H1 (cell line): ENCODE results near the gene PTGES2. TPM values are rescaled to one million over a fixed set of nuclear protein-coding genes. Genes with fewer than 3 reads are reported as not detected.

Source experiments
- CTCF ChIA-PET: fragments of 300-600 bp; sonication (Branson Sonifier 250); formaldehyde crosslinking; loops from one replicate; lab custom pipeline; 2021; ENCODE audit not compliant: partially characterized antibody; lab: Charles Lee
- POLR2A ChIA-PET: fragments of 300-600 bp; sonication (Branson Sonifier 250); formaldehyde crosslinking; loops from one replicate; lab custom pipeline; 2021; ENCODE audit warnings: inconsistent platforms; ENCODE audit not compliant: partially characterized antibody; lab: Charles Lee
- DNase-seq, 2 experiments: peaks; one replicate each; pipeline versions ENCODE4 v3.0.0 to v3.0.0-alpha.2; 2010 to 2022; ENCODE audit warnings: low spot score in 2 of 2, low read depth in 1 of 2, mixed read lengths in 1 of 2
- FAIRE-seq: peaks from 2 replicates; lab custom pipeline; 2011; peaks lifted over from hg19 to GRCh38; lab: Jason Lieb, UNC
- H2AFZ ChIP-seq: 2 replicates; pipeline ENCODE4 v1.8.1; 2012; ENCODE audit warnings: low read length, inconsistent platforms
- H2AK5ac ChIP-seq: 2 replicates; pipeline ENCODE4 v1.6.1; 2013; ENCODE audit warnings: low read depth, low read length
- H2BK120ac ChIP-seq: replicated peaks from 2 replicates; pipeline ENCODE3; 2013; ENCODE audit warnings: low read depth, low read length, inconsistent platforms
- H2BK12ac ChIP-seq: 2 replicates; pipeline ENCODE4 v1.6.1; 2013; ENCODE audit warnings: low read depth, low read length
- H2BK15ac ChIP-seq: 2 replicates; pipeline ENCODE4 v1.6.1; 2013; ENCODE audit warnings: low read length
- H2BK20ac ChIP-seq: 2 replicates; pipeline ENCODE4 v1.6.1; 2013; ENCODE audit warnings: low read length
- H2BK5ac ChIP-seq: 2 replicates; pipeline ENCODE4 v1.6.1; 2013; ENCODE audit warnings: low read depth, low read length
- H3K14ac ChIP-seq: 2 replicates; pipeline ENCODE4 v1.6.1; 2013; ENCODE audit warnings: inconsistent platforms; ENCODE audit not compliant: insufficient read length
- H3K18ac ChIP-seq: 2 replicates; pipeline ENCODE4 v1.6.1; 2013; ENCODE audit warnings: low read length; ENCODE audit errors: extremely low read depth
- H3K23ac ChIP-seq: 2 replicates; pipeline ENCODE4 v1.6.1; 2013; ENCODE audit warnings: inconsistent platforms; ENCODE audit not compliant: insufficient read length
- H3K23me2 ChIP-seq: 2 replicates; pipeline ENCODE4 v1.6.1; 2013; ENCODE audit warnings: low read depth, low read length
- H3K27ac ChIP-seq: 2 replicates; pipeline ENCODE4 v1.6.1; 2011; ENCODE audit warnings: low read depth, low read length, inconsistent platforms
- H3K27me3 ChIP-seq, 4 experiments: replicated peaks in 1 of 4; 1 replicate in 1 of 4; 2 replicates in 3 of 4; pipeline versions ENCODE4 v1.6.1 to v1.8.1; 2011 to 2013; ENCODE audit warnings: low read length in 3 of 4, mild to moderate bottlenecking in 3 of 4, inconsistent platforms in 2 of 4, mixed read lengths in 2 of 4, moderate library complexity in 1 of 4; ENCODE audit not compliant: control insufficient read depth in 3 of 4, insufficient read depth in 3 of 4; ENCODE audit errors: extremely low read depth in 1 of 4
- H3K36me3 ChIP-seq, 4 experiments: 2 replicates each; pipeline versions ENCODE4 v1.6.1 to v1.8.1; 2011 to 2013; ENCODE audit warnings: mild to moderate bottlenecking in 4 of 4, low read length in 3 of 4, moderate library complexity in 2 of 4, control low read depth in 1 of 4, inconsistent platforms in 1 of 4; ENCODE audit not compliant: insufficient read depth in 4 of 4, control insufficient read depth in 2 of 4
- H3K4ac ChIP-seq: replicated peaks from 2 replicates; pipeline ENCODE3; 2013; ENCODE audit warnings: low read length, low read depth, mixed read lengths, inconsistent platforms; ENCODE audit not compliant: insufficient read length
- H3K4me1 ChIP-seq, 4 experiments: replicated peaks in 1 of 4; 1 replicate in 1 of 4; 2 replicates in 3 of 4; pipeline versions ENCODE4 v1.6.1 to v1.8.1; 2011 to 2013; ENCODE audit warnings: low read length in 3 of 4, inconsistent platforms in 2 of 4, mixed read lengths in 1 of 4; ENCODE audit not compliant: insufficient read depth in 4 of 4, control insufficient read depth in 3 of 4
- H3K4me2 ChIP-seq, 2 experiments: 2 replicates each; pipeline versions ENCODE4 v1.6.1 to v1.8.1; 2011 to 2013; ENCODE audit warnings: low read depth in 2 of 2, low read length in 2 of 2, control low read depth in 1 of 2, inconsistent platforms in 1 of 2, mild to moderate bottlenecking in 1 of 2; ENCODE audit not compliant: insufficient read depth in 1 of 2
- H3K4me3 ChIP-seq, 4 experiments: fragments of 200-600, 300-600 bp in 1 of 4; sonication (generic), shearing (Covaris generic), sonication (Bioruptor Twin) in 1 of 4; 2 replicates each; pipeline versions ENCODE4 v1.5.1 to v1.8.1; 2011 to 2016; ENCODE audit warnings: low read length in 4 of 4, low read depth in 3 of 4, control low read depth in 2 of 4, inconsistent platforms in 2 of 4, mild to moderate bottlenecking in 2 of 4, mixed read lengths in 1 of 4, moderate library complexity in 1 of 4; ENCODE audit not compliant: insufficient read depth in 2 of 4; ENCODE audit errors: extremely low read depth in 1 of 4
- H3K56ac ChIP-seq: replicated peaks from 2 replicates; pipeline ENCODE3; 2013; ENCODE audit warnings: low read depth, mild to moderate bottlenecking, mixed read lengths, low read length, inconsistent platforms; ENCODE audit not compliant: insufficient read length
- H3K79me1 ChIP-seq: 2 replicates; pipeline ENCODE4 v1.6.1; 2013; ENCODE audit warnings: low read depth, low read length, control low read depth
- H3K79me2 ChIP-seq, 2 experiments: 2 replicates each; pipeline versions ENCODE4 v1.6.1 to v1.8.1; 2012 to 2013; ENCODE audit warnings: low read length in 2 of 2, mild to moderate bottlenecking in 2 of 2, inconsistent platforms in 1 of 2; ENCODE audit not compliant: insufficient read depth in 2 of 2, control insufficient read depth in 1 of 2
- H3K9ac ChIP-seq, 4 experiments: replicated peaks in 1 of 4; 1 replicate in 1 of 4; 2 replicates in 3 of 4; pipeline versions ENCODE4 v1.6.1 to v1.8.1; 2011 to 2013; ENCODE audit warnings: low read depth in 3 of 4, low read length in 3 of 4, control low read depth in 2 of 4, mild to moderate bottlenecking in 2 of 4, moderate library complexity in 2 of 4, inconsistent platforms in 1 of 4; ENCODE audit errors: extremely low read depth in 1 of 4
- H3K9me3 ChIP-seq, 2 experiments: 2 replicates each; pipeline versions ENCODE4 v1.6.1 to v1.8.1; 2012 to 2013; ENCODE audit warnings: mild to moderate bottlenecking in 2 of 2, moderate library complexity in 2 of 2, control low read depth in 1 of 2, inconsistent platforms in 1 of 2, low read depth in 1 of 2, low read length in 1 of 2, mixed read lengths in 1 of 2; ENCODE audit not compliant: insufficient read depth in 2 of 2
- H4K20me1 ChIP-seq, 2 experiments: replicated peaks in 1 of 2; 2 replicates each; pipeline versions ENCODE3 to v1.8.1; 2011 to 2013; ENCODE audit warnings: inconsistent platforms in 2 of 2, low read length in 2 of 2, mild to moderate bottlenecking in 1 of 2; ENCODE audit not compliant: insufficient read depth in 2 of 2, control insufficient read depth in 1 of 2
- H4K5ac ChIP-seq: 2 replicates; pipeline ENCODE4 v1.6.1; 2013; ENCODE audit warnings: low read length, low read depth, mixed read lengths, inconsistent platforms; ENCODE audit not compliant: insufficient read length
- H4K8ac ChIP-seq: 2 replicates; pipeline ENCODE4 v1.8.0; 2013; ENCODE audit warnings: mild to moderate bottlenecking, moderate library complexity, low read length, inconsistent platforms; ENCODE audit not compliant: insufficient read depth; ENCODE audit errors: extremely low read depth
- H4K91ac ChIP-seq: replicated peaks from 2 replicates; pipeline ENCODE3; 2013; ENCODE audit warnings: low read length, mixed read lengths, inconsistent platforms; ENCODE audit not compliant: insufficient read length
- CHD1 ChIP-seq: IDR thresholded peaks from 2 replicates; pipeline ENCODE4 v1.6.1; 2012; ENCODE audit warnings: low read depth, low read length, improper control_type of control experiment
- EGR1 ChIP-seq: IDR thresholded peaks from 2 replicates; pipeline ENCODE4 v1.6.1; 2011; ENCODE audit warnings: low read depth, low read length, borderline replicate concordance
- JUND ChIP-seq: IDR thresholded peaks from 2 replicates; pipeline ENCODE4 v1.6.1; 2011; ENCODE audit warnings: mild to moderate bottlenecking, improper control_type of control experiment, low read length
- POLR2A ChIP-seq, 2 experiments: IDR thresholded peaks; 1 replicate in 1 of 2; 2 replicates in 1 of 2; pipeline ENCODE4 v1.6.1; 2011; ENCODE audit warnings: low read depth in 2 of 2, low read length in 2 of 2, mild to moderate bottlenecking in 2 of 2; ENCODE audit errors: control extremely low read depth in 1 of 2
- POLR2AphosphoS5 ChIP-seq: IDR thresholded peaks from 2 replicates; pipeline ENCODE4 v1.6.1; 2011; ENCODE audit warnings: low read depth, low read length
- RXRA ChIP-seq: IDR thresholded peaks from 2 replicates; pipeline ENCODE4 v1.6.1; 2011; ENCODE audit warnings: low read depth, mild to moderate bottlenecking, low read length, moderate library complexity; ENCODE audit not compliant: insufficient read depth
- SRF ChIP-seq: IDR thresholded peaks from 2 replicates; pipeline ENCODE4 v1.6.1; 2011; ENCODE audit warnings: mild to moderate bottlenecking, low read depth, low read length, moderate library complexity
- TAF7 ChIP-seq: optimal IDR thresholded peaks from 2 replicates; pipeline ENCODE3; 2011; ENCODE audit warnings: low read depth, mild to moderate bottlenecking, inconsistent platforms, low read length, moderate library complexity, borderline replicate concordance
- WGBS, 2 experiments: shearing (Covaris generic) in 1 of 2; methylation state at CpG; one replicate each; pipeline versions ENCODE4 v1.1.6 to v1.1.7; 2013 to 2015; ENCODE audit warnings: low lambda C conversion rate in 2 of 2, mixed read lengths in 2 of 2, inconsistent platforms in 1 of 2, low coverage in 1 of 2, missing lambda C conversion rate in 1 of 2; ENCODE audit not compliant: insufficient replicate concordance in 2 of 2, insufficient coverage in 1 of 2, insufficient read length in 1 of 2; ENCODE audit errors: extremely low coverage in 1 of 2, missing lambda C conversion rate in 1 of 2; 5-methylcytosine and 5-hydroxymethylcytosine counted together
- polyA plus RNA-seq, 7 experiments: library from polyadenylated mRNA; depleted of rRNA in 3 of 7; stranded (reverse) in 5 of 7; unstranded in 2 of 7; fragments of >200 nt in 5 of 7; fragments of 200-250 nt in 2 of 7; gene quantifications; 1 replicate in 5 of 7; 2 replicates in 1 of 7; 4 replicates in 1 of 7; pipeline versions ENCODE4 v1.2.1 to v1.2.3, GENCODE V29; 2011 to 2013; ENCODE audit warnings: missing spikeins in 2 of 7, mixed read lengths in 2 of 7
- total RNA-seq: library from RNA; stranded (reverse); fragmentation: NEBNext Ultra II Directional; extraction: Animal tissue kit (Norgen Biotek cat#: 25700); gene quantifications from 2 replicates; pipeline ENCODE4 v1.2.1, GENCODE V29; 2021

The PTGES2 gene
- total and polyA plus RNA-seq, 2 of the 8 experiments (the other 6 are each of a cell fraction or from before 2014, with no cell fraction given) = 80.7 to 81.2 TPM

DNA sequence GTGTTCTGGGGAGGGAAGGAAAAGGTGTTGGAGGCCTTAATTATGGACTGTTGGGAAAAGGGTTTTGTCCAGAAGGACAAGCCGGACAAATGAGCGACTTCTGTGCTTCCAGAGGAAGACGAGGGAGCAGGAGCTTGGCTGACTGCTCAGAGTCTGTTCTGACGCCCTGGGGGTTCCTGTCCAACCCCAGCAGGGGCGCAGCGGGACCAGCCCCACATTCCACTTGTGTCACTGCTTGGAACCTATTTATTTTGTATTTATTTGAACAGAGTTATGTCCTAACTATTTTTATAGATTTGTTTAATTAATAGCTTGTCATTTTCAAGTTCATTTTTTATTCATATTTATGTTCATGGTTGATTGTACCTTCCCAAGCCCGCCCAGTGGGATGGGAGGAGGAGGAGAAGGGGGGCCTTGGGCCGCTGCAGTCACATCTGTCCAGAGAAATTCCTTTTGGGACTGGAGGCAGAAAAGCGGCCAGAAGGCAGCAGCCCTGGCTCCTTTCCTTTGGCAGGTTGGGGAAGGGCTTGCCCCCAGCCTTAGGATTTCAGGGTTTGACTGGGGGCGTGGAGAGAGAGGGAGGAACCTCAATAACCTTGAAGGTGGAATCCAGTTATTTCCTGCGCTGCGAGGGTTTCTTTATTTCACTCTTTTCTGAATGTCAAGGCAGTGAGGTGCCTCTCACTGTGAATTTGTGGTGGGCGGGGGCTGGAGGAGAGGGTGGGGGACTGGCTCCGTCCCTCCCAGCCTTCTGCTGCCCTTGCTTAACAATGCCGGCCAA, 19.1 kb downstream of the PTGES2 start:
- Histone ChIP-seq H2BK5ac (no peak overlapping the region), H3K79me2 (no peaks in the 10 kb centered on the region), H2BK15ac (no peak overlapping the region), H3K23me2 (no peaks in the 10 kb centered on the region), H2BK120ac (no peak overlapping the region), H3K27me3 (no peaks in the 10 kb centered on the region), H2BK12ac (no peak overlapping the region), H3K56ac (no peak overlapping the region), H3K27ac (no peak overlapping the region), H3K14ac (no peak overlapping the region), H3K23ac (no peak overlapping the region), H3K79me1 (no peaks in the 10 kb centered on the region; the same call in 1 of the 2 replicates), H4K91ac (no peak overlapping the region), H4K5ac (no peak overlapping the region), H2AFZ (no peak overlapping the region), H4K20me1 (peaks cover 3 to 6% of the 10 kb centered on the region in 2 experiments), H3K4me3 (no peak overlapping the region), H2BK20ac (no peak overlapping the region), H3K9me3 (no peaks in the 10 kb centered on the region), H3K9ac (no peak overlapping the region), H3K4ac (no peak overlapping the region), H3K18ac (no peak overlapping the region), H3K4me2 (no peak overlapping the region), H4K8ac (no peak overlapping the region), H3K4me1 (no peaks in the 10 kb centered on the region), H3K36me3 (peaks cover 13 to 36% (median 36%) of the 10 kb centered on the region in 4 experiments), H2AK5ac (no peak overlapping the region)
- ChIA-PET POLR2A (interaction anchor here (0.7 to 12.1 kb wide), 6 partner anchors 7 to 283 kb away, joined by 3 to 119 read pairs (median 19); no protein-coding TSS in a partner anchor), CTCF (interaction anchor here (0.8 to 2.8 kb wide), 6 partner anchors 8 to 165 kb away, joined by 3 to 22 read pairs (median 4); no protein-coding TSS in a partner anchor)
- FAIRE-seq (no peak), DNase-seq (no peak)
- 87% methylated on average over 13 of the region's 15 CpGs; no CpG with 5 or more reads in 1 of the 2 experiments for WGBS, 2 experiments
- TF ChIP-seq TAF7 = no peak
- no peak for TF ChIP-seq RXRA
- TF ChIP-seq POLR2AphosphoS5 = no peak
- no peak for TF ChIP-seq POLR2A (IDR thresholded peaks at IDR 0.05; ENCODE audit: control extremely low read depth in 1 of 2, low read depth in 2 of 2, low read length in 2 of 2)
- no peak for TF ChIP-seq SRF
- no peak for TF ChIP-seq CHD1
- no peak for TF ChIP-seq JUND
- TF ChIP-seq EGR1 = no peak
